Measurements from ENCODE around the gene VHLL. TPM values are rescaled to one million over a fixed set of nuclear protein-coding genes. Genes with fewer than 3 reads are reported as not detected.

VHLL gene
- polyA plus RNA-seq, 1 of the 3 experiments (the other 2 are of a cell fraction), result not detected

DNA sequence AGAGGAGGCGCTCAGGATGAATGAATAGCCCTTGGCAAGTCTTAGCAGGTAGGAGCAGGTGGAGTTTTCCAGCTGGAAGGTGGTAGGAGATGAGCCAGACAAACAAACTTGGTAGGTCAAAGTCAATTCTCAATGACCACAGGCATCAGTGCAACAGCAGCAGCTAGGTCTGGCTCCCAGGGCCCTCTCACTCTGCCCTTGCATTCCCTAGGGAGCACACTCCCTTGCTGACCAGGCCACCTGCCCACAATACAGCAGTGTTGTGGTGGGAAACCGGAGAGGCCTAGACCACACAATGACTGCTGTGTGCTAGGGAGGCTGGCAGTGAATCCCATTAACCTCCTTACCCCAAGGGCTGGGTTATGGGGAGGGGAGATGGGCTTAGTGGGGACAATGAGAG, 38.2 kb downstream of the VHLL start:
- Histone ChIP-seq H3K4me3 (ENCODE audit: low read depth in 2 of 2, low read length in 1 of 2) (no peak overlapping the region), H3F3A (replicated peaks; ENCODE audit: insufficient read depth) (peaks cover 22% of the 10 kb centered on the region), H3K4me1 (ENCODE audit: control insufficient read depth in 1 of 2, insufficient read depth in 2 of 2, low read depth in 1 of 2, low read length in 1 of 2) (peaks cover 11 to 27% of the 10 kb centered on the region in 2 experiments; a peak in 3 of 4 replicates), H4K20me1 (ENCODE audit: insufficient read depth) (peaks cover 13% of the 10 kb centered on the region; the same call in 1 of the 2 replicates), H3K27me3 (ENCODE audit: insufficient read depth) (no peaks in the 10 kb centered on the region), H3K36me3 (replicated peaks in 1 of 2; ENCODE audit: control insufficient read depth in 1 of 2, insufficient read depth in 2 of 2, low read length in 1 of 2) (peaks cover 72 to 73% of the 10 kb centered on the region in 2 experiments), H3K9me3 (no peaks in the 10 kb centered on the region), H2AFZ (ENCODE audit: low read depth) (no peak overlapping the region), H3K79me2 (ENCODE audit: insufficient read depth) (peaks cover 7% of the 10 kb centered on the region; the same call in 1 of the 2 replicates), H3K4me2 (no peak overlapping the region), H3K27ac (ENCODE audit: low read depth in 2 of 2, low read length in 1 of 2) (no peak overlapping the region; a peak in 1 of 4 replicates), H3K9ac (no peak overlapping the region), H3K9me2 (no peaks in the 10 kb centered on the region)
- CTCF ChIA-PET, result interaction anchor here (1.0 to 3.6 kb wide), 16 partner anchors 11 to 169 kb away, joined by 3 to 35 read pairs (median 8); partner anchors contain the start of genes BGLAP, GLMP and SMG5
- TF ChIP-seq FOXJ3 (CRISPR knock-in tag; IDR thresholded peaks at IDR 0.05) (no peak), MAX (IDR thresholded peaks at IDR 0.05; ENCODE audit: low read depth) (no peak), NRF1 (IDR thresholded peaks at IDR 0.05; ENCODE audit: low read depth, low read length) (no peak), POLR2AphosphoS5 (IDR thresholded peaks at IDR 0.05; ENCODE audit: low read depth, low read length) (no peak), SMC3 (IDR thresholded peaks at IDR 0.05; ENCODE audit: low read depth, low read length) (no peak), RXRA (IDR thresholded peaks at IDR 0.05; ENCODE audit: borderline replicate concordance, low read depth) (no peak), FOXM1 (IDR thresholded peaks at IDR 0.05; ENCODE audit: low read depth) (no peak), EP300 (IDR thresholded peaks at IDR 0.05; ENCODE audit: borderline replicate concordance in 1 of 2, low read depth in 1 of 2, low read length in 1 of 2) (no peak), JUND (IDR thresholded peaks at IDR 0.05) (no peak), RAD21 (IDR thresholded peaks at IDR 0.05; ENCODE audit: low read length) (no peak), TCF12 (IDR thresholded peaks at IDR 0.05) (no peak), IRF3 (IDR thresholded peaks at IDR 0.05; ENCODE audit: low read depth, low read length) (no peak), SIN3A (IDR thresholded peaks at IDR 0.05; ENCODE audit: borderline replicate concordance, low read depth, low read length) (no peak), TAF1 (IDR thresholded peaks at IDR 0.05; ENCODE audit: borderline replicate concordance, low read depth, low read length) (no peak)
- TF ChIP-seq, protein P1, sequence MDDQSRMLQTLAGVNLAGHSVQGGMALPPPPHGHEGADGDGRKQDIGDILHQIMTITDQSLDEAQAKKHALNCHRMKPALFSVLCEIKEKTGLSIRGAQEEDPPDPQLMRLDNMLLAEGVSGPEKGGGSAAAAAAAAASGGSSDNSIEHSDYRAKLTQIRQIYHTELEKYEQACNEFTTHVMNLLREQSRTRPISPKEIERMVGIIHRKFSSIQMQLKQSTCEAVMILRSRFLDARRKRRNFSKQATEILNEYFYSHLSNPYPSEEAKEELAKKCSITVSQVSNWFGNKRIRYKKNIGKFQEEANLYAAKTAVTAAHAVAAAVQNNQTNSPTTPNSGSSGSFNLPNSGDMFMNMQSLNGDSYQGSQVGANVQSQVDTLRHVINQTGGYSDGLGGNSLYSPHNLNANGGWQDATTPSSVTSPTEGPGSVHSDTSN (IDR thresholded peaks at IDR 0.05), result no peak
- DNase-seq, result no peak
- POLR2A ChIA-PET, result interaction anchor here (0.9 to 1.8 kb wide), 2 partner anchors 19 to 48 kb away, joined by 4 to 9 read pairs; partner anchors contain the start of genes BGLAP and PMF1
- 100% methylated on average over 2 of the region's 2 CpGs for WGBS (ENCODE audit: low lambda C conversion rate)

- H3K4me1 ChIP-seq (ENCODE audit: control insufficient read depth in 1 of 2, insufficient read depth in 2 of 2, low read depth in 1 of 2, low read length in 1 of 2), result peaks cover 11 to 27% of the 10 kb centered on the region in 2 experiments; a peak in 3 of 4 replicates
- no peaks in the 10 kb centered on the region for H3K9me3 ChIP-seq
- H3K4me2 ChIP-seq, result no peak overlapping the region
- no peak overlapping the region for H3K4me3 ChIP-seq (ENCODE audit: low read depth in 2 of 2, low read length in 1 of 2)
- 94% methylated on average over 3 of the region's 3 CpGs for WGBS (ENCODE audit: low lambda C conversion rate)
- peaks cover 7% of the 10 kb centered on the region; the same call in 1 of the 2 replicates for H3K79me2 ChIP-seq (ENCODE audit: insufficient read depth)
- H4K20me1 ChIP-seq (ENCODE audit: insufficient read depth), result peaks cover 13% of the 10 kb centered on the region; the same call in 1 of the 2 replicates
- H3K9me2 ChIP-seq, result no peaks in the 10 kb centered on the region
- H2AFZ ChIP-seq (ENCODE audit: low read depth), result no peak overlapping the region
- H3F3A ChIP-seq (replicated peaks; ENCODE audit: insufficient read depth), result peaks cover 22% of the 10 kb centered on the region
- POLR2A ChIA-PET, result interaction anchor here (0.7 to 1.8 kb wide), 4 partner anchors 8 to 47 kb away, joined by 4 to 9 read pairs (median 6); partner anchors contain the start of genes BGLAP, PMF1 and SMG5
- peak; percentile 64 for DNase-seq
- H3K36me3 ChIP-seq (replicated peaks in 1 of 2; ENCODE audit: control insufficient read depth in 1 of 2, insufficient read depth in 2 of 2, low read length in 1 of 2), result peaks cover 67 to 72% of the 10 kb centered on the region in 2 experiments
- H3K27me3 ChIP-seq (ENCODE audit: insufficient read depth), result no peaks in the 10 kb centered on the region
- H3K27ac ChIP-seq (ENCODE audit: low read depth in 2 of 2, low read length in 1 of 2), result peak overlapping the region in 1 of 2 experiments; percentile 36; a peak in 2 of 4 replicates
- CTCF ChIA-PET, result interaction anchor here (0.5 to 3.6 kb wide), 39 partner anchors 9 to 181 kb away, joined by 3 to 35 read pairs (median 6); partner anchors contain the start of genes BGLAP, GLMP, PAQR6 and PMF1
- H3K9ac ChIP-seq, result no peak overlapping the region
- TF ChIP-seq CHD2 (IDR thresholded peaks at IDR 0.05; ENCODE audit: low read length, partially characterized antibody) (peak; percentile 12), TCF12 (IDR thresholded peaks at IDR 0.05) (no peak), RCOR1 (IDR thresholded peaks at IDR 0.05; ENCODE audit: low read length) (no peak), NRF1 (IDR thresholded peaks at IDR 0.05; ENCODE audit: low read depth, low read length) (no peak), EP300 (IDR thresholded peaks at IDR 0.05; ENCODE audit: borderline replicate concordance in 1 of 2, low read depth in 1 of 2, low read length in 1 of 2) (peak in 1 of 2 experiments; percentile 21; a peak in 1 of 4 replicates), EZH2phosphoT487 (IDR thresholded peaks at IDR 0.05; ENCODE audit: borderline replicate concordance, low read depth) (no peak), FOXM1 (IDR thresholded peaks at IDR 0.05; ENCODE audit: low read depth) (no peak), CTCF (IDR thresholded peaks at IDR 0.05) (peak; percentile 32; the same call in 1 of the 2 replicates), FOXJ3 (CRISPR knock-in tag; IDR thresholded peaks at IDR 0.05) (no peak), FOSL2 (IDR thresholded peaks at IDR 0.05; ENCODE audit: borderline replicate concordance, low read depth) (no peak), ELF1 (IDR thresholded peaks at IDR 0.05) (no peak), SMC3 (IDR thresholded peaks at IDR 0.05; ENCODE audit: low read depth, low read length) (peak; percentile 66; the same call in 1 of the 2 replicates), YY1 (IDR thresholded peaks at IDR 0.05; ENCODE audit: low read depth) (no peak)
- TF ChIP-seq, protein P1 (IDR thresholded peaks at IDR 0.05), result no peak
Measured at GRCh38 chr1:156259805-156260204, 39.3 kb downstream of the VHLL start.
